ENCODE results near the gene MEIKIN.
"Not testable (repeated sequence)": the region's sequence is repeated elsewhere in the genome, so short reads cannot be mapped to it uniquely, and the experiment has no call there.

MEIKIN gene

DNA sequence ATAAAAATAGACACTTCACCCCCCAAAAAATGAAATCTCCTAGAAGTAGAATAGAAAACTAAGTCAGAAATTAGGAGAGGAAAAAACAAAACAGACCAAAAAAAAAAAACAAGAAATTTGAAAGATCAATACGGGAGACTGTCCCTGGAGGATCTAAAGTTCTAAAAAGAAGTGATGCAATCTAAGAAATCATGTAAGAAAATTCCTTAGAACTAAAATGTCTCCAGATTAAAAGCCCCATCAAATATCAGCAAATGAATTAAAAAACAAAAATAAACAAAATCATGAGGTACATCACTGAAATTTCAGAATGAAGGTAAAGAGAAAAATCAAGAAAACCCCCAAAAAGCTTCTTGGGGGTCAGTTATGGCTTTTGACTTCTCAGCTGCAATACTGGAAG, 162.1 kb downstream of the MEIKIN start:
- H3K27ac Mint-ChIP-seq = peak overlapping the region in 1 of 3 experiments; percentile 29
- no peak overlapping the region for H3K4me3 Mint-ChIP-seq
- TF ChIP-seq CTCF (IDR thresholded peaks at IDR 0.05; ENCODE audit: unreplicated experiment in 3 of 3) = no peak

DNA sequence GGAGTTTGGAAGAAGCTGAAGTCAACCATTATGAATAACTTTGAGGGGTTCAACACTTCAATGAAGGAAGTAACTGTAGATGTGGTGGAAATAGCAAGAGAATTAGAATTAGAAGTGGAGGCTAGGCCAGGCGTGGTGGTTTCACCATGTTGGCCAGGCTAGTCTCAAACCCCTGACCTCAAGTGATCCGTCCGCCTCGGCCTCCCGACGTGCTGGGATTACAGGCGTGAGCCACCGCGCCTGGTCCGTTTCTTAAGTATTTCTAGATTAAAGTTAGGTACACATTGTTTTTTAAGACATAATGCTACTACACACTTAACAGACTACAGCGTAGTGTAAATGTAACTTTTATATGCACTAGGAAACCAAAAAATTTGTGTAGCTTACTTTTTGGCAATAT, 162.7 kb downstream of the MEIKIN start:
- Mint-ChIP-seq H3K9me3 (peaks cover 18% of the 10 kb centered on the region), H3K4me3 (no peak overlapping the region), H3K4me1 (no peaks in the 10 kb centered on the region), H3K27ac (no peak overlapping the region), H3K27me3 (ENCODE audit: low read depth) (peaks cover under 1% of the 10 kb centered on the region), H3K36me3 (ENCODE audit: low read depth) (peaks cover 40% of the 10 kb centered on the region)
- TF ChIP-seq CTCF (IDR thresholded peaks at IDR 0.05; ENCODE audit: unreplicated experiment in 3 of 3) = no peak

More for the DNA sequence above, 162.1 kb downstream of the MEIKIN start:
- peaks cover 36% of the 10 kb centered on the region for H3K36me3 Mint-ChIP-seq (ENCODE audit: low read depth)
- no peaks in the 10 kb centered on the region for H3K4me1 Mint-ChIP-seq
- peaks cover 15% of the 10 kb centered on the region for H3K9me3 Mint-ChIP-seq
- peaks cover 3% of the 10 kb centered on the region for H3K27me3 Mint-ChIP-seq (ENCODE audit: low read depth)

DNA sequence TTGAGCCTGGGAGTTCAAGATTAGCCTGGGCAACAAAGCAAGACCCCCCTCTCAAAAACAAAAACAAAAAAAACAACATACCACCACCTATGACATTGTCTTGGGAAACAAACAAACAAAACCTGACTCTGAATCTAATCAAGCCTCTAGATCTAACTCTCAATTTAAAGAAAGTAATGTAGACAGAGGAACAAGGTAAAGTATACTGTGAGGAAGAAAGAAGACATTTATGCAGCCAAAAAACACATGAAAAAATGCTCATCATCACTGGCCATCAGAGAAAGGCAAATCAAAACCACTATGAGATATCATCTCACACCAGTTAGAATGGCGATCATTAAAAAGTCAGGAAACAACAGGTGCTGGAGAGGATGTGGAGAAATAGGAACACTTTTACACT, 167.3 kb downstream of the MEIKIN start:
- not testable (repeated sequence) for H3K4me1 Mint-ChIP-seq; H3K27me3 Mint-ChIP-seq (ENCODE audit: low read depth); H3K4me3 Mint-ChIP-seq; H3K27ac Mint-ChIP-seq
- Mint-ChIP-seq H3K9me3 (peaks cover 15% of the 10 kb centered on the region), H3K36me3 (ENCODE audit: low read depth) (peaks cover 36% of the 10 kb centered on the region)

DNA sequence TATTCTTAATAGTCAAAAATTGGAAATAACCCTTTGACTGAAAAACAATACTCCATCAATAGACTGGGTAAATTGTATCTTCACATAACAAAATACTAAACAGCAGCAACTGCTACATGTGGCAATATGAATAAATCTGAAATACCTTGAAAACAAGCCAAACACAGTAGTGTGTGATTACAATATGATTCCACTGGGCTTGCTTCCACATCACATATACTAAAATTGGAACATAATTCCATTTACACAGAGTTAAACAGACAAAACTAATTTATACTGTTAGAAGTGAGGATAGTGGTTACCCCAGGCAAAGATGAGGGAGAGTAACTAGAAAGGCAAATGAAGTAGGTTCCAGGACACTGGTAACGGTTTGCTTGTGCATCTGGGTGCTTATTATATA, 169.0 kb downstream of the MEIKIN start:
- no peak for TF ChIP-seq CTCF (IDR thresholded peaks at IDR 0.05; ENCODE audit: unreplicated experiment in 3 of 3)

GRCh38 chr5:131774652-131775367, 170.7 kb downstream of the MEIKIN start:
- TF ChIP-seq CTCF (IDR thresholded peaks at IDR 0.05; ENCODE audit: unreplicated experiment in 3 of 3) = no peak
- peaks cover 6% of the 10 kb centered on the region for H3K4me1 Mint-ChIP-seq
- peaks cover 8% of the 10 kb centered on the region for H3K36me3 Mint-ChIP-seq (ENCODE audit: low read depth)
- no peaks in the 10 kb centered on the region for H3K27me3 Mint-ChIP-seq (ENCODE audit: low read depth)
- peaks cover 3% of the 10 kb centered on the region for H3K9me3 Mint-ChIP-seq
- no peak overlapping the region for H3K27ac Mint-ChIP-seq
- no peak overlapping the region for H3K4me3 Mint-ChIP-seq

More for the DNA sequence above, 169.0 kb downstream of the MEIKIN start:
- Mint-ChIP-seq H3K4me3 (no peak overlapping the region), H3K27me3 (ENCODE audit: low read depth) (no peaks in the 10 kb centered on the region), H3K9me3 (peaks cover 10% of the 10 kb centered on the region), H3K36me3 (ENCODE audit: low read depth) (peaks cover 19% of the 10 kb centered on the region), H3K4me1 (peaks cover 6% of the 10 kb centered on the region), H3K27ac (peak overlapping the region in 1 of 3 experiments; percentile 13)

DNA sequence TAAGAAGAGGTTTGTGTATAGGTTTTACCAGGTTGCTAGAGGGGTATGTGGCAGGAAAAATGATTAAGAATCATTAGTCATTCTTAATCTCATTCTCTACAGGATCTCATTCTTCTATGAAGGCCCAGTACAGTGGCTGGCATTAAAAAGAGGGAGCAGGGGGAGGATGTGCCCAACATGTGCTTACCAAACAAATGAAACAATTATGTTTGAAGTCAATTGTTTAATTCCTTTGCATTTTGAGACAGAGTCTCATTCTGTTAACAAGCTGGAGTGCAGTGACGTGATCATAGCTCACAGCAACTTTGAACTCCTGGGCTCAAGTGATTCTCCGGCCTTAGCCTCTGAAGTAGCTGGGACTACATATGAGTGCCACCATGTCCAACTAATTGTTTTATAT, 171.7 kb downstream of the MEIKIN start:
- Mint-ChIP-seq H3K4me3 (no peak overlapping the region), H3K27me3 (ENCODE audit: low read depth) (no peaks in the 10 kb centered on the region), H3K36me3 (ENCODE audit: low read depth) (peaks cover 8% of the 10 kb centered on the region), H3K27ac (no peak overlapping the region), H3K4me1 (peaks cover 6% of the 10 kb centered on the region), H3K9me3 (peaks cover 6% of the 10 kb centered on the region)
- no peak for TF ChIP-seq CTCF (IDR thresholded peaks at IDR 0.05; ENCODE audit: unreplicated experiment in 3 of 3)

All from nephron (organoid).